K562 (cell line): ENCODE data around the gene TPGS1. TPM values are rescaled to one million over a fixed set of nuclear protein-coding genes. Genes with fewer than 3 reads are reported as not detected.

Source experiments
- ATAC-seq: fragments of 200-7000 bp; cut with Tn5 transposase; 3 replicates; pipeline ENCODE4 v1.9.1; 2020; ENCODE audit warnings: moderate library complexity
- BruUV-seq: library from RNA; stranded (reverse); fragments of 400-500 nt; replicated peaks from 2 replicates; lab custom pipeline; 2021; lab: Mats Ljungman, UMichigan
- CTCF ChIA-PET: fragments of 300-600 bp; formaldehyde crosslinking; extraction: SDS; loops from one replicate; lab custom pipeline; 2021; ENCODE audit warnings: low intra/inter-chr PET ratio; lab: Yijun Ruan, JAX
- POLR2A ChIA-PET: fragments of 300-600, 350-650 bp; sonication (Branson Sonifier 250); formaldehyde crosslinking; extraction: SDS; loops from one replicate; lab custom pipeline; 2021; ENCODE audit warnings: antibody characterized with exemption, inconsistent platforms; lab: Yijun Ruan, JAX
- DNase-seq, 4 experiments: peaks; one replicate each; pipeline versions ENCODE4 v3.0.0 to v3.0.0-alpha.2; 2011 to 2018; ENCODE audit warnings: low spot score in 3 of 4, mixed read lengths in 3 of 4; ENCODE audit errors: extremely low read depth in 1 of 4
- FAIRE-seq: peaks from 2 replicates; lab custom pipeline; 2011; peaks lifted over from hg19 to GRCh38; lab: Jason Lieb, UNC
- H2AFZ ChIP-seq: 2 replicates; pipeline ENCODE4 v1.6.0; 2011; ENCODE audit warnings: low read depth, low read length, control low read depth, inconsistent platforms
- H3K27ac ChIP-seq: fragments of 200-600 bp; 3 replicates; pipeline ENCODE4 v1.8.0; 2011; ENCODE audit warnings: low read depth, mild to moderate bottlenecking, control low read depth, inconsistent platforms, low read length, moderate library complexity, mixed read lengths; ENCODE audit errors: extremely low read depth
- H3K27me3 ChIP-seq, 2 experiments: fragments of 300-600 bp in 1 of 2; 2 replicates in 1 of 2; 3 replicates in 1 of 2; pipeline versions ENCODE4 v1.6.0 to v1.8.0; 2011; ENCODE audit warnings: inconsistent platforms in 2 of 2, low read length in 2 of 2, mild to moderate bottlenecking in 1 of 2, mixed read lengths in 1 of 2, moderate library complexity in 1 of 2; ENCODE audit not compliant: control insufficient read depth in 2 of 2, insufficient read depth in 2 of 2
- H3K36me3 ChIP-seq: fragments of 300-600 bp; 3 replicates; pipeline ENCODE4 v1.8.0; 2011; ENCODE audit warnings: mild to moderate bottlenecking, low read length, inconsistent platforms; ENCODE audit not compliant: control insufficient read depth, insufficient read depth
- H3K4me1 ChIP-seq, 2 experiments: fragments of 200-600 bp in 1 of 2; replicated peaks in 1 of 2; 2 replicates in 1 of 2; 3 replicates in 1 of 2; pipeline versions ENCODE4 v1.5.1 to v1.8.0; 2011; ENCODE audit warnings: inconsistent platforms in 2 of 2, low read length in 2 of 2, mild to moderate bottlenecking in 1 of 2, mixed read lengths in 1 of 2, moderate library complexity in 1 of 2; ENCODE audit not compliant: control insufficient read depth in 2 of 2, insufficient read depth in 2 of 2
- H3K4me2 ChIP-seq: 2 replicates; pipeline ENCODE4 v1.6.1; 2011; ENCODE audit warnings: low read length, control low read depth, inconsistent platforms, mixed read lengths; ENCODE audit not compliant: insufficient read depth
- H3K4me3 ChIP-seq: fragments of 200-600 bp; sonication (generic), shearing (Covaris generic); 2 replicates; pipeline ENCODE4 v1.5.1; 2016; ENCODE audit warnings: control low read depth, inconsistent platforms
- H3K79me2 ChIP-seq: fragments of 200-600 bp; 3 replicates; pipeline ENCODE4 v1.8.0; 2011; ENCODE audit warnings: low read length, inconsistent platforms; ENCODE audit not compliant: control insufficient read depth, insufficient read depth
- H3K9ac ChIP-seq, 2 experiments: 2 replicates each; pipeline versions ENCODE4 v1.6.0 to v1.6.1; 2011; ENCODE audit warnings: low read depth in 2 of 2, low read length in 2 of 2, control low read depth in 1 of 2, inconsistent platforms in 1 of 2, mild to moderate bottlenecking in 1 of 2, mixed read lengths in 1 of 2; ENCODE audit not compliant: insufficient read depth in 1 of 2
- H3K9me1 ChIP-seq: one replicate; pipeline ENCODE4 v1.6.0; 2011; ENCODE audit warnings: inconsistent platforms, mild to moderate bottlenecking, low read length, moderate library complexity; ENCODE audit not compliant: control insufficient read depth, insufficient read depth
- H3K9me3 ChIP-seq: replicated peaks from 2 replicates; pipeline ENCODE4 v1.5.1; 2011; ENCODE audit warnings: low read depth, low read length, inconsistent platforms; ENCODE audit not compliant: control insufficient read depth, insufficient read depth
- H4K20me1 ChIP-seq: replicated peaks from 2 replicates; pipeline ENCODE4 v1.6.1; 2011; ENCODE audit warnings: low read length, inconsistent platforms, mixed read lengths; ENCODE audit not compliant: control insufficient read depth, insufficient read depth
- COPS2 ChIP-seq: fragments of 450-650 bp; conservative IDR thresholded peaks from 2 replicates; pipeline ENCODE4 v1.6.1; 2016; ENCODE audit warnings: mild to moderate bottlenecking, moderate library complexity
- E2F3 ChIP-seq: fragments of 250-450 bp; sonication (Bioruptor Pico); IDR thresholded peaks from 2 replicates; pipeline ENCODE4 v1.4.0; 2020; ENCODE audit warnings: mild to moderate bottlenecking
- E2F4 ChIP-seq: sonication (generic); formaldehyde crosslinking; IDR thresholded peaks from 2 replicates; pipeline ENCODE4 v1.8.0; 2022; ENCODE audit warnings: mild to moderate bottlenecking, low read depth, missing genetic modification reagents
- ERF ChIP-seq: fragments of 450-650 bp; formaldehyde crosslinking; IDR thresholded peaks from 2 replicates; pipeline ENCODE4 v1.4.0; 2020; ENCODE audit warnings: mild to moderate bottlenecking, mixed read lengths
- ETV1 ChIP-seq: fragments of 450-650 bp; conservative IDR thresholded peaks from 2 replicates; pipeline ENCODE4 v1.6.1; 2016; ENCODE audit warnings: missing genetic modification characterization, control low read depth, low read depth, missing compliant biosample characterization
- GTF2E2 ChIP-seq: fragments of 200-800 bp; sonication (Bioruptor generic); IDR thresholded peaks from 2 replicates; pipeline ENCODE4 v1.6.1; 2016; ENCODE audit warnings: missing genetic modification characterization, missing compliant biosample characterization
- HNRNPK ChIP-seq: fragments of 200-400 bp; formaldehyde crosslinking; IDR thresholded peaks from one replicate; pipeline ENCODE4 v1.6.1; 2018; ENCODE audit warnings: mild to moderate bottlenecking, low read depth, low read length; ENCODE audit not compliant: poor library complexity, severe bottlenecking
- SNRNP70 ChIP-seq: fragments of 200-400 bp; formaldehyde crosslinking; optimal IDR thresholded peaks from 2 replicates; pipeline ENCODE3; 2017; ENCODE audit warnings: low read depth, low read length
- XRCC3 ChIP-seq: fragments of 450-650 bp; IDR thresholded peaks from 2 replicates; pipeline ENCODE4 v1.6.1; 2017; ENCODE audit warnings: mild to moderate bottlenecking, moderate library complexity
- ZBTB12 ChIP-seq: fragments of 250-450 bp; sonication (Bioruptor Pico); IDR thresholded peaks from 2 replicates; pipeline ENCODE4 v1.4.0; 2020
- ZBTB34 ChIP-seq: fragments of 250-450 bp; sonication (Bioruptor Pico); IDR thresholded peaks from 2 replicates; pipeline ENCODE4 v1.8.0; 2021; ENCODE audit warnings: mild to moderate bottlenecking, moderate library complexity
- ZNF511 ChIP-seq: sonication (generic); formaldehyde crosslinking; IDR thresholded peaks from 2 replicates; pipeline ENCODE4 v1.8.0; 2022; ENCODE audit warnings: mild to moderate bottlenecking, missing genetic modification reagents
- ZNF512 ChIP-seq: IDR thresholded peaks from 2 replicates; pipeline ENCODE4 v1.6.1; 2016; ENCODE audit warnings: missing genetic modification characterization, missing compliant biosample characterization
- WGBS: fragments of 100-300 bp; shearing (Covaris generic); methylation state at CpG from one replicate; pipeline ENCODE4 v1.1.6; 2016; ENCODE audit warnings: low coverage, mixed read lengths; ENCODE audit not compliant: insufficient coverage; ENCODE audit errors: missing lambda C conversion rate; 5-methylcytosine and 5-hydroxymethylcytosine counted together
- in situ Hi-C: fragments of 300-500 bp; cut with MboI; formaldehyde crosslinking; loops from 4 replicates; pipeline ENCODE4 v1.15.0; 2018; ENCODE audit warnings: inconsistent platforms, mixed read lengths
- intact Hi-C: fragments of 100-400 bp; cut with micrococcal nuclease; formaldehyde crosslinking; loops from 2 replicates; pipeline ENCODE4 v1.14.2; 2022
- polyA plus RNA-seq, 8 experiments: library from polyadenylated mRNA; depleted of rRNA in 4 of 8; stranded (reverse) in 5 of 8; unstranded in 3 of 8; fragments of >200 nt; fragmentation: Nextera tagmentation in 2 of 8; fragmentation: Illumina TruSeq in 1 of 8; extraction: Ambion mirVana in 2 of 8; extraction: Trizol in 1 of 8; gene quantifications; 2 replicates each; pipeline versions ENCODE4 v1.2.1 to v1.2.3, GENCODE V29; 2011 to 2014; ENCODE audit warnings: inconsistent platforms in 1 of 8, missing spikeins in 1 of 8
- total RNA-seq, 7 experiments: library from RNA; depleted of rRNA in 6 of 7; stranded (reverse); fragments of >200 nt in 6 of 7; fragmentation: Illumina TruSeq in 2 of 7; extraction: Trizol in 2 of 7; gene quantifications; 2 replicates each; pipeline versions ENCODE4 v1.2.1 to v1.2.3, GENCODE V29; 2011 to 2021; ENCODE audit warnings: low replicate concordance in 1 of 7

Gene TPGS1
- total and polyA plus RNA-seq, 9 of the 15 experiments (the other 6 are each of a cell fraction or from before 2014, with no cell fraction given), result 0.30 to 31.6 (median 1.2) TPM; not detected in 2

GRCh38 chr19:475360-475759, 31.9 kb upstream of the TPGS1 start:
- Histone ChIP-seq H2AFZ (no peak overlapping the region), H3K4me3 (no peak overlapping the region), H3K4me2 (no peak overlapping the region), H3K79me2 (no peaks in the 10 kb centered on the region), H3K27me3 (peaks cover 0 to 23% of the 10 kb centered on the region in 2 experiments; a peak in 2 of 5 replicates), H3K27ac (no peak overlapping the region), H3K9me3 (0 out of 2 replicates have a peak, but pooled peaks cover 2% of the 10 kb centered on the region), H3K36me3 (no peaks in the 10 kb centered on the region), H4K20me1 (no peaks in the 10 kb centered on the region; the same call in 1 of the 2 replicates), H3K4me1 (peaks cover 0 to 45% of the 10 kb centered on the region in 2 experiments; a peak in 3 of 5 replicates), H3K9ac (peak overlapping the region in 1 of 2 experiments; percentile 48; a peak in 1 of 4 replicates), H3K9me1 (no peaks in the 10 kb centered on the region)
- intact Hi-C loops (no loop called here), in situ Hi-C loops (no loop called here)
- ChIA-PET CTCF (no interaction called here), POLR2A (no interaction called here)
- no peak for FAIRE-seq
- ATAC-seq, result no peak
- WGBS, result 9% methylated on average over 9 of the region's 13 CpGs
- no peak for DNase-seq
- no TSS peak for BruUV-seq
- TF ChIP-seq ZBTB34 (CRISPR knock-in tag) (no peak), E2F4 (no peak), ZNF512 (tag) (no peak), ETV1 (tag) (no peak), ZBTB12 (CRISPR knock-in tag) (no peak), ERF (no peak), SNRNP70 (no peak), COPS2 (no peak), E2F3 (CRISPR knock-in tag) (no peak), ZNF511 (no peak), HNRNPK (no peak), GTF2E2 (tag) (no peak), XRCC3 (no peak)
